Trophoblast cell (in vitro differentiated cells and primary cell): ENCODE data around the gene SYCP3.

ENCODE experiments used
- DNase-seq, 2 donors: peaks; one replicate each; pipeline ENCODE4 v3.0.0-alpha.2; 2016
- H2AFZ ChIP-seq: 2 replicates; pipeline ENCODE4 v1.6.1; 2013; ENCODE audit warnings: low read length, moderate library complexity, mild to moderate bottlenecking; ENCODE audit not compliant: insufficient read depth, poor library complexity
- H2AK5ac ChIP-seq: 2 replicates; pipeline ENCODE4 v1.6.1; 2013; ENCODE audit warnings: mild to moderate bottlenecking, low read length
- H2BK120ac ChIP-seq: 2 replicates; pipeline ENCODE4 v1.6.1; 2013; ENCODE audit warnings: low read length, mild to moderate bottlenecking, moderate library complexity; ENCODE audit not compliant: insufficient read depth, poor library complexity
- H2BK12ac ChIP-seq: 2 replicates; pipeline ENCODE4 v1.6.1; 2013; ENCODE audit warnings: mild to moderate bottlenecking, low read length, moderate library complexity
- H2BK5ac ChIP-seq: 2 replicates; pipeline ENCODE4 v1.6.1; 2013; ENCODE audit warnings: low read length, low read depth, moderate library complexity, mild to moderate bottlenecking; ENCODE audit not compliant: poor library complexity
- H3K14ac ChIP-seq: 2 replicates; pipeline ENCODE4 v1.6.1; 2013; ENCODE audit warnings: mild to moderate bottlenecking, low read length
- H3K18ac ChIP-seq: 2 replicates; pipeline ENCODE4 v1.6.1; 2013; ENCODE audit warnings: mild to moderate bottlenecking, low read length
- H3K23ac ChIP-seq: 2 replicates; pipeline ENCODE4 v1.6.1; 2013; ENCODE audit warnings: low read length
- H3K27ac ChIP-seq: 2 replicates; pipeline ENCODE4 v1.5.1; 2013; ENCODE audit warnings: low read depth, mild to moderate bottlenecking, inconsistent platforms, low read length, moderate library complexity
- H3K27me3 ChIP-seq: 2 replicates; pipeline ENCODE4 v1.6.1; 2013; ENCODE audit warnings: inconsistent platforms, mild to moderate bottlenecking, low read length, moderate library complexity; ENCODE audit not compliant: insufficient read depth
- H3K36me3 ChIP-seq, 2 experiments: 1 replicate in 1 of 2; 2 replicates in 1 of 2; pipeline ENCODE4 v1.6.1; 2013; ENCODE audit warnings: low read length in 2 of 2, mild to moderate bottlenecking in 2 of 2, moderate library complexity in 1 of 2; ENCODE audit not compliant: insufficient read depth in 2 of 2, control insufficient read depth in 1 of 2
- H3K4ac ChIP-seq: 2 replicates; pipeline ENCODE4 v1.6.1; 2013; ENCODE audit warnings: low read depth, mild to moderate bottlenecking, low read length, moderate library complexity
- H3K4me1 ChIP-seq, 2 experiments: 1 replicate in 1 of 2; 2 replicates in 1 of 2; pipeline ENCODE4 v1.6.1; 2013; ENCODE audit warnings: low read length in 2 of 2, mild to moderate bottlenecking in 2 of 2, moderate library complexity in 1 of 2; ENCODE audit not compliant: insufficient read depth in 2 of 2, control insufficient read depth in 1 of 2
- H3K4me2 ChIP-seq: 2 replicates; pipeline ENCODE4 v1.6.1; 2013; ENCODE audit warnings: inconsistent platforms, mild to moderate bottlenecking, low read length, moderate library complexity
- H3K4me3 ChIP-seq: 2 replicates; pipeline ENCODE4 v1.5.1; 2013; ENCODE audit warnings: mild to moderate bottlenecking, low read depth, low read length, inconsistent platforms
- H3K79me1 ChIP-seq: one replicate; pipeline ENCODE4 v1.6.1; 2013; ENCODE audit warnings: low read length
- H3K79me2 ChIP-seq: 2 replicates; pipeline ENCODE4 v1.6.1; 2013; ENCODE audit warnings: low read length, mild to moderate bottlenecking; ENCODE audit not compliant: control insufficient read depth, insufficient read depth, poor library complexity
- H3K9ac ChIP-seq: 2 replicates; pipeline ENCODE4 v1.6.1; 2013; ENCODE audit warnings: mild to moderate bottlenecking, low read length
- H3K9me3 ChIP-seq: 2 replicates; pipeline ENCODE4 v1.6.1; 2013; ENCODE audit warnings: low read depth, mild to moderate bottlenecking, control low read depth, inconsistent platforms, low read length; ENCODE audit not compliant: insufficient read depth
- H4K12ac ChIP-seq: 2 replicates; pipeline ENCODE4 v1.6.1; 2013; ENCODE audit warnings: low read depth, mild to moderate bottlenecking, low read length, moderate library complexity
- H4K8ac ChIP-seq: 2 replicates; pipeline ENCODE4 v1.6.1; 2013; ENCODE audit warnings: low read depth, mild to moderate bottlenecking, low read length, moderate library complexity
- H4K91ac ChIP-seq: one replicate; pipeline ENCODE4 v1.6.1; 2013; ENCODE audit warnings: low read depth, mild to moderate bottlenecking, low read length, moderate library complexity
- WGBS: extraction: QIAGEN DNeasy Blood & Tissue Kit; methylation state at CpG from one replicate; pipeline ENCODE4 v1.1.7; 2013; ENCODE audit warnings: missing lambda C conversion rate; ENCODE audit not compliant: insufficient read length, insufficient coverage; ENCODE audit errors: extremely low coverage; 5-methylcytosine and 5-hydroxymethylcytosine counted together

Gene SYCP3

DNA sequence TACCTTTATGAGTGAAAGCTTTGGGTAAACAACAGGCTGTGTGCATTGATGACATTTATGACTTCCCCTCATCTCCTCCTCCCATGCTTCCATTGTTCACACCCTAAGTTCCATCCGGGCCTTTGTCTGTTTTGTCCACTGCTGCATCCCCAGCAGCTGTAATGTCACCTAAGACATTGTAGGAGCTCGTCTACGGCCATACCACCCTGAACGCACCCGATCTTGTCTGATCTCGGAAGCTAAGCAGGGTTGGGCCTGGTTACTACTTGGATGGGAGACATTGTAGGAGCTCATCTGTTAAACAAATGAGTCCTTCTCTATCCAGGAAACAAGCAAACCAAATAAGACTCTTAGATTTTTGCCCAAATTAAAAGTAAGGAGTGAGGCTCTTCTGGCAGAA lies 40.4 kb upstream of the SYCP3 start:
- H3K4me2 ChIP-seq, result no peak overlapping the region
- no peak overlapping the region for H3K23ac ChIP-seq
- no CpG with 5 or more reads among the region's 6 CpGs for WGBS
- H3K4me1 ChIP-seq, result no peaks in the 10 kb centered on the region
- no peak overlapping the region for H3K9ac ChIP-seq
- H2BK5ac ChIP-seq, result no peak overlapping the region
- H2AFZ ChIP-seq, result no peak overlapping the region
- no peak overlapping the region for H3K14ac ChIP-seq
- no peaks in the 10 kb centered on the region for H3K79me2 ChIP-seq
- no peak overlapping the region for H3K27ac ChIP-seq
- H3K27me3 ChIP-seq, result no peaks in the 10 kb centered on the region
- no peak overlapping the region for H4K8ac ChIP-seq
- H3K9me3 ChIP-seq, result no peaks in the 10 kb centered on the region
- H3K36me3 ChIP-seq, result peaks cover 0 to 2% of the 10 kb centered on the region in 2 experiments
- H2BK12ac ChIP-seq, result no peak overlapping the region
- H3K4me3 ChIP-seq, result no peak overlapping the region
- H3K18ac ChIP-seq, result no peak overlapping the region
- no peak overlapping the region for H2BK120ac ChIP-seq
- no peak overlapping the region for H4K91ac ChIP-seq
- no peak overlapping the region for H4K12ac ChIP-seq
- no peak overlapping the region for H2AK5ac ChIP-seq
- no peaks in the 10 kb centered on the region for H3K79me1 ChIP-seq
- no peak overlapping the region for H3K4ac ChIP-seq
- no peak for DNase-seq

DNA sequence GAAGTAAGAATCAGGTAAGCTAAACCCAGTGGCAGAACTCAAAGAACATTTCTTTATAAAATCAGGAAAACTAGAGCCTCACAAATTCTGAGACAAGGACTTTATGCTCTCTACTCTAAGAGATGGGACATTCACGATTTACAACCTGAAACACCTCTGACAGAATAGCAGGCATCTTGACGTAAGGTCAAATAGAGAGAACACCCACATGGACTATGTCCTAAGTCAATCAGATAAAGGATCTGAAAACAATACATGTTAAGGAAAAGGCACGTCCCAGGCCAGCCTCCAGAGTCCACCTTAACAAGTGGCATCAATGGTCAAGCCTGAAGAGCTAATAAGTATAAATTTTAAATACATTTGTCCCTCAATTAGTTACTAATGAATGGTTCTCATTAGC lies 39.9 kb upstream of the SYCP3 start:
- H3K4ac ChIP-seq, result no peak overlapping the region
- no CpG with 5 or more reads among the region's 3 CpGs for WGBS

DNA sequence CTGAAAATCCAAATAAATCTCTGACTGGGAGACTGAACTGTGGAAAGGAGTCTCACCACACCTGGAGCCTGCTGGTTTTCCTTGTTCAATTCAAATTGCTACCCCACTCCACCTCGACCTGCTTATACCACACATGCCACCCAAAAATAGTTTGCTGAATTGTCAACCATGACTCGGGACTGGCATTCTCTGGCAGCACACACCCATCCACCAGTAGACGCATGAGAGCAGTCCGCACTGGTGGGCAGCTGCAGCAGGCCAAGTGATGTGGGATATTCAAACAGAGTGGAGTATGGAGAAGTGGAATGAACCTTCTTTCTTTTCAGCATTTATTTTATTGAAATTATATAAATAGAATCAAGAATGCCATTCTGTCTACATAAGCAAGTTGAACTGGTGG lies 38.7 kb upstream of the SYCP3 start:
- Histone ChIP-seq H3K14ac (no peak overlapping the region), H3K36me3 (no peaks in the 10 kb centered on the region), H3K4ac (no peak overlapping the region), H3K4me2 (no peak overlapping the region), H3K18ac (no peak overlapping the region), H2AK5ac (no peak overlapping the region), H2BK5ac (no peak overlapping the region), H3K4me1 (no peaks in the 10 kb centered on the region), H2AFZ (no peak overlapping the region), H2BK12ac (no peak overlapping the region), H3K23ac (no peak overlapping the region), H4K91ac (no peak overlapping the region), H3K4me3 (no peak overlapping the region), H2BK120ac (no peak overlapping the region), H3K27me3 (no peaks in the 10 kb centered on the region), H4K12ac (no peak overlapping the region), H3K79me1 (no peaks in the 10 kb centered on the region), H4K8ac (no peak overlapping the region), H3K79me2 (no peaks in the 10 kb centered on the region), H3K27ac (no peak overlapping the region), H3K9me3 (no peaks in the 10 kb centered on the region), H3K9ac (no peak overlapping the region)
- no peak for DNase-seq
- no CpG with 5 or more reads among the region's 4 CpGs for WGBS

More for the DNA sequence above, 39.9 kb upstream of the SYCP3 start:
- Histone ChIP-seq H3K27ac (no peak overlapping the region), H3K4me2 (no peak overlapping the region), H3K79me1 (no peaks in the 10 kb centered on the region), H4K8ac (no peak overlapping the region), H3K14ac (no peak overlapping the region), H3K23ac (no peak overlapping the region), H2AFZ (no peak overlapping the region), H3K36me3 (peaks cover 0 to 2% of the 10 kb centered on the region in 2 experiments), H2BK120ac (no peak overlapping the region), H3K4me1 (no peaks in the 10 kb centered on the region), H2AK5ac (no peak overlapping the region), H3K9ac (no peak overlapping the region), H3K27me3 (no peaks in the 10 kb centered on the region), H4K91ac (no peak overlapping the region), H3K18ac (no peak overlapping the region), H3K9me3 (no peaks in the 10 kb centered on the region), H3K4me3 (no peak overlapping the region), H4K12ac (no peak overlapping the region), H2BK12ac (no peak overlapping the region), H3K79me2 (no peaks in the 10 kb centered on the region), H2BK5ac (no peak overlapping the region)
- DNase-seq, result no peak

DNA sequence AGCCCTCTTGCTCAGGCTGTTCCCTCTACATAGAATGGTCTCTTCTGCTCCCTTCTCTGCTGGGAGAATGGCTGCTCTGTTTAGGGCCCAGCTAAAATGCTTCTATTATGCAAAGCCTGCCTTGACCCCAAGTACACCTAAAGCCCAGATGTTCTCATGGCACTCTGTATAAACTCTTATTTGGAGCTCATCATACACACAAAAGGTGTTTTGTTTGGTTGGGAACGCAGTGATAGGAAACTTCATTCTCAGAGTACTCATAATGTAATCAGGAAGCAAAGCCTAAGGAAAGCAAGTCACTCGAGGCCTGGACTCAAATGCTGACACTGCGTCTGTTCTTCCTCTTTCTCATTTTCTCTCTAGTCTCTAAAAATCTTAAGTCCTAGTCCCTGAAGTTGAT lies 38.2 kb upstream of the SYCP3 start:
- H3K4me1 ChIP-seq, result no peaks in the 10 kb centered on the region
- no peak for DNase-seq

More for the DNA sequence above, 38.2 kb upstream of the SYCP3 start:
- H4K91ac ChIP-seq, result no peak overlapping the region
- no peak overlapping the region for H3K4me2 ChIP-seq
- H3K4me3 ChIP-seq, result no peak overlapping the region
- H2BK12ac ChIP-seq, result no peak overlapping the region
- no peak overlapping the region for H3K18ac ChIP-seq
- no peak overlapping the region for H3K14ac ChIP-seq
- H3K27ac ChIP-seq, result no peak overlapping the region
- H3K23ac ChIP-seq, result no peak overlapping the region
- H3K4ac ChIP-seq, result no peak overlapping the region
- H2AK5ac ChIP-seq, result no peak overlapping the region
- H2AFZ ChIP-seq, result no peak overlapping the region
- WGBS, result no CpG with 5 or more reads among the region's 3 CpGs
- no peak overlapping the region for H2BK120ac ChIP-seq
- H3K79me1 ChIP-seq, result no peaks in the 10 kb centered on the region
- no peaks in the 10 kb centered on the region for H3K79me2 ChIP-seq
- H4K12ac ChIP-seq, result no peak overlapping the region
- H4K8ac ChIP-seq, result no peak overlapping the region
- no peak overlapping the region for H2BK5ac ChIP-seq
- no peaks in the 10 kb centered on the region for H3K27me3 ChIP-seq
- H3K9me3 ChIP-seq, result no peaks in the 10 kb centered on the region
- no peaks in the 10 kb centered on the region for H3K36me3 ChIP-seq
- H3K9ac ChIP-seq, result no peak overlapping the region
